Measurements from ENCODE around the gene CEP170B.
"Not testable (repeated sequence)": the region's sequence is repeated elsewhere in the genome, so short reads cannot be mapped to it uniquely, and the experiment has no call there.

CEP170B gene

GRCh38 chr14:104865081-104865630, at the start of gene CEP170B:
TSS of gene CEP170B (plus strand) at chr14:104865268. CDS start at chr14:104868451, 3,183 bp downstream.
- DNase-seq (ENCODE audit: low read depth, low spot score): no peak
- H3K27ac ChIP-seq: peak within 1 kb of the TSS; percentile 98

GRCh38 chr14:104816616-104816884, 48.5 kb upstream of the CEP170B start:
- H3K27ac ChIP-seq: peak overlapping the region; percentile 78
- DNase-seq (ENCODE audit: low read depth, low spot score): no peak

- DNase-seq (ENCODE audit: low read depth, low spot score): no peak
- H3K27ac ChIP-seq: no peak overlapping the region
These were observed 46.9 kb upstream of the CEP170B start for GRCh38 chr14:104817930-104818713.

GRCh38 chr14:104818714-104819161, 46.3 kb upstream of the CEP170B start:
- H3K27ac ChIP-seq: no peak overlapping the region
- no peak for DNase-seq (ENCODE audit: low read depth, low spot score)

- no peak overlapping the region for H3K27ac ChIP-seq
- DNase-seq (ENCODE audit: low read depth, low spot score): no peak
These were observed 45.7 kb upstream of the CEP170B start for GRCh38 chr14:104819361-104819781.

GRCh38 chr14:104820669-104821228, 44.3 kb upstream of the CEP170B start:
- H3K27ac ChIP-seq: no peak overlapping the region
- DNase-seq (ENCODE audit: low read depth, low spot score): no peak

GRCh38 chr14:104821229-104821945, 43.7 kb upstream of the CEP170B start:
- no peak for DNase-seq (ENCODE audit: low read depth, low spot score)
- no peak overlapping the region for H3K27ac ChIP-seq

GRCh38 chr14:104821971-104822608, 43.0 kb upstream of the CEP170B start:
- DNase-seq (ENCODE audit: low read depth, low spot score): no peak
- no peak overlapping the region for H3K27ac ChIP-seq

GRCh38 chr14:104822821-104823615, 42.0 kb upstream of the CEP170B start:
- DNase-seq (ENCODE audit: low read depth, low spot score): no peak
- no peak overlapping the region for H3K27ac ChIP-seq

GRCh38 chr14:104824353-104824997, 40.6 kb upstream of the CEP170B start:
- no peak overlapping the region for H3K27ac ChIP-seq
- DNase-seq (ENCODE audit: low read depth, low spot score): no peak

GRCh38 chr14:104826189-104826860, 38.7 kb upstream of the CEP170B start:
- no peak for DNase-seq (ENCODE audit: low read depth, low spot score)
- H3K27ac ChIP-seq: no peak overlapping the region

- DNase-seq (ENCODE audit: low read depth, low spot score): no peak
- no peak overlapping the region for H3K27ac ChIP-seq
These were observed 38.2 kb upstream of the CEP170B start for GRCh38 chr14:104826861-104827176.

- no peak for DNase-seq (ENCODE audit: low read depth, low spot score)
These were observed 37.7 kb upstream of the CEP170B start for GRCh38 chr14:104827177-104828055.

GRCh38 chr14:104830781-104831180, 34.3 kb upstream of the CEP170B start:
- no peak for DNase-seq (ENCODE audit: low read depth, low spot score)
- H3K27ac ChIP-seq: no peak overlapping the region

More at GRCh38 chr14:104827177-104828055, 37.7 kb upstream of the CEP170B start:
- no peak overlapping the region for H3K27ac ChIP-seq

- DNase-seq (ENCODE audit: low read depth, low spot score); H3K27ac ChIP-seq: not testable (repeated sequence)
These were observed 28.7 kb upstream of the CEP170B start for GRCh38 chr14:104836171-104836935.

GRCh38 chr14:104841730-104842129, 23.3 kb upstream of the CEP170B start:
- H3K27ac ChIP-seq: no peak overlapping the region
- DNase-seq (ENCODE audit: low read depth, low spot score): no peak

GRCh38 chr14:104843006-104843405, 22.1 kb upstream of the CEP170B start:
- DNase-seq (ENCODE audit: low read depth, low spot score): no peak
- H3K27ac ChIP-seq: no peak overlapping the region

All from epithelial cell of prostate (primary cell).